Caco-2 (cell line): Measurements from ENCODE around the gene VOPP1. TPM values are rescaled to one million over a fixed set of nuclear protein-coding genes. Genes with fewer than 3 reads are reported as not detected.

Experiments used
- BruUV-seq: library from RNA; stranded (reverse); fragments of 400-500 nt; replicated peaks from 2 replicates; lab custom pipeline; 2021; lab: Mats Ljungman, UMichigan
- CTCF ChIA-PET: fragments of 300-600 bp; sonication (Branson Sonifier 250); formaldehyde crosslinking; loops from one replicate; lab custom pipeline; 2022; ENCODE audit warnings: antibody characterized with exemption; lab: Charles Lee
- POLR2A ChIA-PET: fragments of 300-600 bp; sonication (Branson Sonifier 250); formaldehyde crosslinking; loops from one replicate; lab custom pipeline; 2022; ENCODE audit warnings: antibody characterized with exemption; lab: Charles Lee
- DNase-seq, 2 experiments: peaks; one replicate each; pipeline versions ENCODE4 v3.0.0 to v3.0.0-alpha.2; 2020 to 2022
- H3K27me3 ChIP-seq: replicated peaks from 2 replicates; pipeline ENCODE4 v1.6.0; 2011; ENCODE audit warnings: low read length; ENCODE audit not compliant: control insufficient read depth, insufficient read depth
- H3K36me3 ChIP-seq: 2 replicates; pipeline ENCODE4 v1.5.1; 2011; ENCODE audit warnings: low read length; ENCODE audit not compliant: control insufficient read depth, insufficient read depth
- H3K4me1 ChIP-seq: fragments of 250-450 bp; sonication (Bioruptor Pico); 2 replicates; pipeline ENCODE4 v1.5.1; 2020; ENCODE audit warnings: mild to moderate bottlenecking
- H3K4me3 ChIP-seq: 2 replicates; pipeline ENCODE4 v1.5.1; 2011; ENCODE audit warnings: low read depth, mild to moderate bottlenecking, control low read depth, low read length
- H3K9me3 ChIP-seq: fragments of 250-450 bp; sonication (Bioruptor Pico); 2 replicates; pipeline ENCODE4 v1.5.1; 2020; ENCODE audit warnings: mild to moderate bottlenecking, moderate library complexity
- H3K27ac Mint-ChIP-seq: one replicate; pipeline ENCODE4 v1.8.0; 2022; ENCODE audit warnings: mixed read lengths; ENCODE audit not compliant: unreplicated experiment
- H3K27me3 Mint-ChIP-seq: one replicate; pipeline ENCODE4 v1.8.0; 2022; ENCODE audit warnings: mixed read lengths; ENCODE audit not compliant: insufficient read depth, unreplicated experiment
- H3K36me3 Mint-ChIP-seq: one replicate; pipeline ENCODE4 v1.8.0; 2022; ENCODE audit warnings: mild to moderate bottlenecking, mixed read lengths; ENCODE audit not compliant: insufficient read depth, unreplicated experiment
- H3K4me1 Mint-ChIP-seq: one replicate; pipeline ENCODE4 v1.8.0; 2022; ENCODE audit warnings: low read depth, mixed read lengths; ENCODE audit not compliant: unreplicated experiment
- H3K4me3 Mint-ChIP-seq: one replicate; pipeline ENCODE4 v1.8.0; 2022; ENCODE audit warnings: mild to moderate bottlenecking, moderate library complexity, mixed read lengths; ENCODE audit not compliant: unreplicated experiment
- H3K9me3 Mint-ChIP-seq: one replicate; pipeline ENCODE4 v1.8.0; 2022; ENCODE audit warnings: mixed read lengths; ENCODE audit not compliant: unreplicated experiment
- CTCF ChIP-seq, 2 experiments: fragments of 200-600 bp in 1 of 2; IDR thresholded peaks; 1 replicate in 1 of 2; 2 replicates in 1 of 2; pipeline versions ENCODE4 v1.5.1 to v1.8.0; 2011 to 2022; ENCODE audit warnings: antibody characterized with exemption in 1 of 2, control low read depth in 1 of 2, inconsistent platforms in 1 of 2, low read depth in 1 of 2, low read length in 1 of 2, mild to moderate bottlenecking in 1 of 2, moderate library complexity in 1 of 2; ENCODE audit not compliant: insufficient read depth in 1 of 2, severe bottlenecking in 1 of 2, unreplicated experiment in 1 of 2
- intact Hi-C: fragments of 100-400 bp; cut with micrococcal nuclease; formaldehyde crosslinking; loops from one replicate; pipeline ENCODE4 v1.10.0; 2022; ENCODE audit not compliant: unreplicated experiment
- total RNA-seq: library from RNA; stranded (reverse); gene quantifications from 2 replicates; pipeline ENCODE4 v1.2.3, GENCODE V29; 2022

Gene VOPP1
- total RNA-seq, 1 experiment from 2014 or later, result 46.8 TPM

- H3K9me3 ChIP-seq, result no peaks in the 10 kb centered on the region
- no peak for DNase-seq
- H3K27me3 ChIP-seq, result no peaks in the 10 kb centered on the region
- peaks cover 12% of the 10 kb centered on the region for H3K4me1 Mint-ChIP-seq
- peaks cover 12% of the 10 kb centered on the region for H3K4me1 ChIP-seq
- intact Hi-C loops, result loop anchor here (2.0 kb wide), 1 partner anchor 16 kb away; no protein-coding TSS in a partner anchor
- CTCF ChIA-PET, result interaction anchor here (0.7 kb wide), 1 partner anchor 99 kb away, joined by 3 read pairs; no protein-coding TSS in a partner anchor
- TF ChIP-seq CTCF (IDR thresholded peaks at IDR 0.05; ENCODE audit: insufficient read depth in 1 of 2, low read depth in 1 of 2, low read length in 1 of 2, severe bottlenecking in 1 of 2, unreplicated experiment in 1 of 2), result no peak
- POLR2A ChIA-PET, result no interaction called here
- no peaks in the 10 kb centered on the region for H3K9me3 Mint-ChIP-seq
- no peak overlapping the region for H3K4me3 ChIP-seq
- H3K27ac Mint-ChIP-seq, result peak overlapping the region; percentile 47
- no peaks in the 10 kb centered on the region for H3K36me3 Mint-ChIP-seq
- no peaks in the 10 kb centered on the region for H3K36me3 ChIP-seq
- no peaks in the 10 kb centered on the region for H3K27me3 Mint-ChIP-seq
- H3K4me3 Mint-ChIP-seq, result no peak overlapping the region
- BruUV-seq, result no TSS peak
These were observed 37.2 kb downstream of the VOPP1 start for GRCh38 chr7:55534916-55535590.

GRCh38 chr7:55534262-55534915 is 37.9 kb downstream of the VOPP1 start:
- intact Hi-C loops, result loop anchor here (2.0 kb wide), 1 partner anchor 16 kb away; no protein-coding TSS in a partner anchor

More at GRCh38 chr7:55534262-55534915, 37.9 kb downstream of the VOPP1 start:
- no peak for TF ChIP-seq CTCF (IDR thresholded peaks at IDR 0.05; ENCODE audit: insufficient read depth in 1 of 2, low read depth in 1 of 2, low read length in 1 of 2, severe bottlenecking in 1 of 2, unreplicated experiment in 1 of 2)
- Mint-ChIP-seq H3K27me3 (no peaks in the 10 kb centered on the region), H3K4me3 (no peak overlapping the region), H3K36me3 (no peaks in the 10 kb centered on the region), H3K9me3 (no peaks in the 10 kb centered on the region), H3K27ac (peak overlapping the region; percentile 47), H3K4me1 (peaks cover 12% of the 10 kb centered on the region)
- CTCF ChIA-PET, result interaction anchor here (0.7 kb wide), 1 partner anchor 99 kb away, joined by 3 read pairs; no protein-coding TSS in a partner anchor
- Histone ChIP-seq H3K36me3 (no peaks in the 10 kb centered on the region), H3K27me3 (no peaks in the 10 kb centered on the region), H3K9me3 (no peaks in the 10 kb centered on the region), H3K4me3 (no peak overlapping the region), H3K4me1 (peaks cover 12% of the 10 kb centered on the region)
- POLR2A ChIA-PET, result no interaction called here
- peak in 1 of 2 experiments; percentile 36 for DNase-seq
- no TSS peak for BruUV-seq
